Transverse colon (tissue), 4 donors: Measurements from ENCODE around the gene TLCD1. TPM values are rescaled to one million over a fixed set of nuclear protein-coding genes. Genes with fewer than 3 reads are reported as not detected.

Experiments used
- DNase-seq: peaks from one replicate; pipeline ENCODE4 v3.0.0-alpha.2; 2019
- H3K27ac ChIP-seq, 4 donors: fragments of 200-600 bp; sonication (generic); 2 replicates each; pipeline ENCODE4 v1.5.1; 2016 to 2018; ENCODE audit warnings: inconsistent platforms in 4 of 4
- H3K27me3 ChIP-seq: fragments of 200-600 bp; sonication (generic); 2 replicates; pipeline ENCODE4 v1.5.1; 2017; ENCODE audit warnings: inconsistent platforms
- H3K36me3 ChIP-seq, 4 donors: fragments of 200-600 bp; sonication (generic); 2 replicates each; pipeline ENCODE4 v1.5.1; 2017 to 2019; ENCODE audit warnings: inconsistent platforms in 4 of 4
- H3K4me1 ChIP-seq, 4 donors: fragments of 200-600 bp; sonication (generic); 2 replicates each; pipeline ENCODE4 v1.5.1; 2017 to 2020; ENCODE audit warnings: inconsistent platforms in 4 of 4
- H3K4me3 ChIP-seq, 4 donors: fragments of 200-600 bp; sonication (generic); 1 replicate in 1 of 4; 2 replicates in 3 of 4; pipeline versions ENCODE4 v1.5.1 to v1.6.1; 2017 to 2019; ENCODE audit warnings: inconsistent platforms in 4 of 4
- H3K9me3 ChIP-seq, 2 donors: fragments of 200-600 bp; sonication (generic); 2 replicates each; pipeline ENCODE4 v1.5.1; 2017 to 2019; ENCODE audit warnings: inconsistent platforms in 2 of 2
- CTCF ChIP-seq, 5 experiments: fragments of 200-600 bp in 3 of 5; fragments of 450-650 bp in 2 of 5; sonication (generic) in 3 of 5; IDR thresholded peaks; 1 replicate in 2 of 5; 2 replicates in 3 of 5; pipeline ENCODE4 v1.5.1; 2016 to 2017; ENCODE audit warnings: antibody characterized with exemption in 5 of 5, inconsistent platforms in 3 of 5, mild to moderate bottlenecking in 2 of 5, moderate library complexity in 1 of 5
- EP300 ChIP-seq: sonication (generic); formaldehyde crosslinking; IDR thresholded peaks from one replicate; pipeline ENCODE4 v1.6.1; 2017; ENCODE audit warnings: antibody characterized with exemption, low read depth
- POLR2A ChIP-seq: fragments of 450-650 bp; IDR thresholded peaks from one replicate; pipeline ENCODE4 v1.6.1; 2016; ENCODE audit warnings: antibody characterized with exemption, mild to moderate bottlenecking, moderate library complexity
- POLR2AphosphoS5 ChIP-seq, 3 donors: sonication (generic); formaldehyde crosslinking; IDR thresholded peaks; one replicate each; pipeline ENCODE4 v1.6.1; 2016; ENCODE audit warnings: antibody characterized with exemption in 3 of 3
- WGBS, 2 donors: methylation state at CpG; one replicate each; pipeline ENCODE4 v1.1.5; 2018; ENCODE audit warnings: low coverage in 1 of 2; 5-methylcytosine and 5-hydroxymethylcytosine counted together
- in situ Hi-C, 4 donors: fragments of 200-750 bp; cut with MboI; loops; one replicate each; pipeline versions ENCODE4 v1.15.0 to v1.15.1; 2017; ENCODE audit warnings: low sequenced_read_pairs in 3 of 4, low pct_ligation_motif_present in 1 of 4, low pct_unique_long_range_greater_than_20kb in 1 of 4
- intact Hi-C: fragments of 100-400 bp; cut with DNase I; formaldehyde crosslinking; loops from one replicate; pipeline ENCODE4 v1.15.1; 2023; ENCODE audit warnings: low total_unique reads
- total RNA-seq, 4 donors: library from RNA; depleted of rRNA; stranded (reverse); fragments of >200 nt; gene quantifications; one replicate each; pipeline ENCODE4 v1.1.0, GENCODE V29; 2016

TLCD1 gene
- total RNA-seq, 4 donors from 2014 or later, result 5.6 to 11.5 TPM; not detected in 2

GRCh38 chr17:28759256-28759865 lies 33.3 kb upstream of the TLCD1 start:
- Histone ChIP-seq H3K4me3 (no peak overlapping the region), H3K27ac (no peak overlapping the region), H3K27me3 (no peaks in the 10 kb centered on the region), H3K4me1 (peaks cover 0 to 17% (median 7%) of the 10 kb centered on the region in 4 donors), H3K9me3 (no peaks in the 10 kb centered on the region), H3K36me3 (peaks cover 0 to 11% (median 3%) of the 10 kb centered on the region in 4 donors)
- intact Hi-C loops (no loop called here), in situ Hi-C loops (loop anchor here (10.0 to 25.0 kb wide), 3 partner anchors 128 to 155 kb away; partner anchors contain the start of genes DHRS13 (in 2 of the 4) and FLOT2 (in 1 of the 4))
- no peak for TF ChIP-seq EP300
- TF ChIP-seq CTCF (IDR thresholded peaks at IDR 0.05), result no peak
- TF ChIP-seq POLR2AphosphoS5 (IDR thresholded peaks at IDR 0.05), result no peak
- TF ChIP-seq POLR2A, result no peak
- no peak for DNase-seq
- WGBS, 2 donors, result 95 to 100% methylated on average over 2 to 18 of the region's 18 CpGs

GRCh38 chr17:28758411-28759121 lies 32.5 kb upstream of the TLCD1 start:
- no peak for DNase-seq
- WGBS, 2 donors, result 95% methylated on average over 32 of the region's 32 CpGs; no CpG with 5 or more reads in 1 of the 2 donors
- Histone ChIP-seq H3K4me1 (peaks cover 0 to 13% (median 5%) of the 10 kb centered on the region in 4 donors), H3K27ac (no peak overlapping the region), H3K27me3 (no peaks in the 10 kb centered on the region), H3K36me3 (peaks cover 0 to 11% (median 3%) of the 10 kb centered on the region in 4 donors), H3K9me3 (no peaks in the 10 kb centered on the region), H3K4me3 (no peak overlapping the region)
- intact Hi-C loops, result no loop called here
- in situ Hi-C loops, result loop anchor here (10.0 to 25.0 kb wide), 3 partner anchors 129 to 156 kb away; partner anchors contain the start of genes DHRS13 (in 2 of the 4) and FLOT2 (in 1 of the 4)
- TF ChIP-seq POLR2AphosphoS5 (IDR thresholded peaks at IDR 0.05) (no peak), POLR2A (no peak), EP300 (no peak), CTCF (IDR thresholded peaks at IDR 0.05) (no peak)

GRCh38 chr17:28756049-28756804 lies 30.2 kb upstream of the TLCD1 start:
- Histone ChIP-seq H3K4me1 (peaks cover 0 to 3% (median 0%) of the 10 kb centered on the region in 4 donors), H3K4me3 (no peak overlapping the region), H3K27me3 (no peaks in the 10 kb centered on the region), H3K36me3 (peaks cover 0 to 11% (median 3%) of the 10 kb centered on the region in 4 donors), H3K9me3 (no peaks in the 10 kb centered on the region), H3K27ac (no peak overlapping the region)
- in situ Hi-C loops (loop anchor here (10.0 to 25.0 kb wide), 3 partner anchors 131 to 159 kb away; partner anchors contain the start of genes DHRS13 (in 2 of the 4) and FLOT2 (in 1 of the 4)), intact Hi-C loops (no loop called here)
- WGBS, 2 donors, result 85% methylated on average over 5 of the region's 5 CpGs; no CpG with 5 or more reads in 1 of the 2 donors
- TF ChIP-seq POLR2A, result no peak
- no peak for TF ChIP-seq POLR2AphosphoS5 (IDR thresholded peaks at IDR 0.05)
- TF ChIP-seq CTCF (IDR thresholded peaks at IDR 0.05), result no peak
- no peak for TF ChIP-seq EP300
- DNase-seq, result no peak
